Sciatic nerve (tissue), 2 donors: ENCODE data around the gene IPO4. TPM values are rescaled to one million over a fixed set of nuclear protein-coding genes. Genes with fewer than 3 reads are reported as not detected.

Source experiments
- ATAC-seq: fragments of 200-7000 bp; cut with Tn5 transposase; one replicate; pipeline ENCODE4 v1.9.1; 2020; ENCODE audit warnings: mild to moderate bottlenecking, moderate library complexity
- DNase-seq: peaks from one replicate; pipeline ENCODE4 v3.0.0-alpha.2; 2020; ENCODE audit warnings: low spot score
- intact Hi-C: fragments of 100-400 bp; cut with DNase I; formaldehyde crosslinking; loops from one replicate; pipeline ENCODE4 v1.14.2; 2022
- total RNA-seq: library from RNA; stranded (reverse); fragmentation: NEBNext Ultra II Directional; extraction: Animal tissue kit (Norgen Biotek cat#: 25700); gene quantifications from one replicate; pipeline ENCODE4 v1.2.1, GENCODE V29; 2021
- donor health status: DM: no; HTN: no; CAD: no.
- donor health status: DM: no; HTN: no; CAD: no.

Gene IPO4
- total RNA-seq, 1 donor from 2014 or later = 17.7 TPM

DNA sequence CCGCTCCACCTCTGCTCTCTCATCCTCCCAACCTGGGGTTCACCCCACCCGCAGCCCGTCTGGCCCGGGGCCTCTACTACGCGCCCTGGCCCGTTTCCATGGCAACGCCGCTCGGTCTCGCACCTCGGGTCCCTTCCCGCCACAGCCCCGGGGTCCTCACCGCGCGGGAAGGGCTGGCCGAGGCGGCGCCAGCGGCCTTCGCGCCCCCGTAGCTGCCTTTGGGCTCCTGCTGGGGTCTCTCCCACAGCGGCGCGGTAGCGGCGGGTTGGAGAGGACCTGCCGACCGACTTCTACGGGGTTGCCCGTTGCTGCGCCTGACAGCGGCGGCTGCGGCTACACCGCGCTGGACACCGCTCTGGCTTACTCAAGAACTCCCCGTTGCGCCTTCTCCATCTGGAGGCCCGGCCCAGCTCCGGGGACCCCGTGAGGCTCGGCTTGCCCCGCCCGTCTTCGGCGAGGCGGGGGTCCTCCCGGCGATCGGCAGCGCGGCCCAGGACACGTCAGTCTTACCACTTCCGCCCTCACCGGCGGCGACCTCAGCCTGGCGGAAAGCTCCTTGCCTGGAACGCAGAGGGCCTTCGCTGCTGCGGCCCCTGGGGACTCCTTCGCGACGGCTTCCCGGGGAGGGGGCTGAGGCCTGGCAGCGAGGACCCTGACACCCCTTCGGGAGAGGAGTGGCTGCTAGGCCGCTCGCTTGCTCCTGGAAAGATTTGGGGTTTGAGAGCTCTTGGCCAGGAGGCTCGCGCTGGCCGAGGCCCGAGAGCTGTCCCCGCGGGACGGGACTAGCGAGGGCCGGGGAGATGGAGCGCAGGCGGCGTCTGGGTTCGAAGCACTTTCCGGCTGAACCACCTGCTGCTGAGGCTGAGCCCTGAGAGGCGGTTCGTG lies 6.8 kb upstream of the IPO4 start, which contains the start of gene TM9SF1:
TSS of gene TM9SF1 (minus strand) at position 256 of the 885 bp plus-strand sequence. CDS start 422 bp downstream, outside the sequence.
- DNase-seq (peak; percentile 92), ATAC-seq (peak; percentile 96)
- intact Hi-C loops = no loop called here

- DNase-seq = no peak
- ATAC-seq = peak; percentile 1
- intact Hi-C loops = no loop called here
These were observed 6.2 kb upstream of the IPO4 start for GRCh38 chr14:24194873-24195185.

- ATAC-seq = no peak
- no peak for DNase-seq
- intact Hi-C loops = no loop called here
These were observed 5.7 kb upstream of the IPO4 start for GRCh38 chr14:24194186-24194872.

DNA sequence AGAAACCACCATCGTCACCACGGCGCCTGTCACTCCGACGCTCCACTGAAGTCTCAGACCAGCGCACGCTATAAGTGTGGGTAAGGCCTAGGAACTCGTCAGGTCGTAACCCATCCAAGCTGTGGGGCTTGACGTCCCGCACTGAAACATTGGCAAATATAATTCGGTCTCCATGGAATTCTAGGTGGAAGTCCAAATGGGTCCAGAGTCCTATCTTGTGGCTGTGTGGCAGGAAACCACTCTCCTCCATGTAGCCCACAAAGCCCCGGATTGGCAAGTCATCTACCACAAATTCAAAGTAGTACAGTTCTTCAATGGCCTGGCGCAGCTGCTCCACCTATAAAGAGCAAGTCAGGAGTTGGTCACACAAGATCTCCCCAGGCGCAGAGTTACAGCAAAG lies 4.3 kb upstream of the IPO4 start:
- ATAC-seq (no peak), DNase-seq (no peak)
- intact Hi-C loops = no loop called here

GRCh38 chr14:24190416-24190815 lies 1.8 kb upstream of the IPO4 start:
- intact Hi-C loops = no loop called here
- no peak for DNase-seq
- no peak for ATAC-seq

DNA sequence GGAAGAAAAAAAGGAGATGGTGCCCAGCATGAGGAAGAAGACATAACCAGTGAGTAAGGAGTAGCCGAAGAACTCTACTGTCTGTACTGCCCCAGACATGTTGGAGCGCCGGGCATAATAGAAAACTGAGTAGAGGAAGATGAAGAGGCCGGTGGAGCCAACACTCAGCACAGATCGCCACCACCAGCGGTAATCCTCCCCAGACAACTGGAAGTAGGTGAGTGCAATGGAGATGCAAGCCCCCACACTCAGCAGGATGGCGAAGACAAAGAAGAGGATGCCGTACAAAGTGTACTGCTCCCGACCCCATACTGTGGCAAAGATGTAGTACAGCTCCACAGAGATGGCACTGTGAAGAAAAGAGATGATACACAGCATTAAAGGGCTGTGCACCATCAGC lies 844 bp upstream of the IPO4 start:
- DNase-seq = no peak
- no peak for ATAC-seq
- intact Hi-C loops = no loop called here

GRCh38 chr14:24189059-24189375 lies 401 bp upstream of the IPO4 start:
- DNase-seq (no peak), ATAC-seq (no peak)
- intact Hi-C loops = no loop called here

- no peak for DNase-seq
- intact Hi-C loops = no loop called here
- ATAC-seq = no peak
These were observed 1.1 kb downstream of the IPO4 start for GRCh38 chr14:24187539-24187915.

DNA sequence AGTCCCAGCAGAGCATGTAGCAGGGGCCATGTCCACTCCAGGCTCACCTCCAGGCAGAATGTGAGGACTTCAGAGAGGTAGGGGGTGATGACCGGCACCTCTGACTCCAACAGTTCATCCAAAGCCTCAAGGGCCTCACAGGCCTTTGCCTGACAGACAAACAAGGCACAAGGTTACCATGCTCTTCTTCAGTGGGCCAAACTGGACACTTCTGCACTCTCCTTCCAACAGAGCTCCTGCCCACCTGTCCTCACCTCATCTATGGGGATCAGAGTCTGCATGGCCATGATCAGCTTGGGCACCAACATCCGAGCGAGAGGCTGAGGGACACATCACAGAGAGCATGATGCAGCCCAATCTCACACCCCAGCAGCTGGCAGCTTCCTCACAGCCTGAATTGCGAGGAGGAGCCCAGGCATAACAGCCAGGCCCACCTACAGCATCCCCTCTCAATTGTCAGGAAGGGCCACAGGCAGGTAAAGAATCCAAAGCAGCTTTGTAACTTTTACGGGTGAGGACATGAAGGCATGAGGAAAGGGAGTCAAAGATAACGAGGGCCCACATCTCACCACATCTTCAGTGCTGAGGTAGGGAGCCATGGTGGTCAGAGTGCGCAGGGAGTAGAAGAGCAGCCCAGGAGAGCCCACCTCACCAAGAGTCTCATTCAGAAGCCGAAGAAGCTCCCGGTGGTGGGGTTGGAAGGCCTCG lies 1.6 kb downstream of the IPO4 start:
- ATAC-seq (no peak), DNase-seq (no peak)
- intact Hi-C loops = no loop called here

DNA sequence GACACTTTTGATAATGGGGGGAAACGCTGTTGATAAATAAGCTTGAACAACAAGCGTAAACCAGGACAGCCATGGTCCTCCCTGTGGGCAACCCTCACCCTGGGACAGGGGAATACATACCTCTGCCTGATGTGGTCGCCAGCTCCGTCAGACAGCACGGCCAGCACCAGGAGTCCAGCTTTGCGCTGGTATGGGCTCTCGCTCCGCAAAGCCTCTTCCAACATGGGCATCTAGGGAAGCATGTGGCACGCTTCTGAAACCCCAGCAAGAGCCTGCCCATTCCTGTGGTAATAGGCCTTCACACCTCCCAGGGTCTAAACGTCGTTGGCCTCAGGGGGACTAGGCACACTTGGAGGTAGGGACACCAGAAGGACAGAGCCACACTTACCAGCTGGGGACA lies 2.9 kb downstream of the IPO4 start:
- ATAC-seq (no peak), DNase-seq (no peak)
- intact Hi-C loops = no loop called here

DNA sequence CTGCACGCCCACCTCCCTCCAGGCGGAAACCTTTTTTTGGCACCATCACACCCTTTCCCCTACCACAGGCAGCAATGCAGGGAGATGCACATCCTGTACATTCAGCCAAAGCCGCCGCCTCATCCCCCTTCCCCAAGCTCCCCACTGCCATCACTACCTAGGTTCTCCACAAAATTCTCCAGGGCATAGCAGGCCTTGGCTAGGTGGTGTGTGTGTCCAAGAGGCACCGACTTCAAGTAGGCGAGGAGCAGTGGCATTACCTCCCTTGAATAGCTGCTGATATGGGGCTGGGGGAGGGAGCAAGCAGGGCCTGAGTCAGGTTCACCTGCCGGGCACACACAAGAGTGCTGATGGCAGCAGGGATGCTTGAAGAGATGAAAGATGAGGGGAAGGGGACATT lies 3.6 kb downstream of the IPO4 start:
- DNase-seq (no peak), ATAC-seq (no peak)
- intact Hi-C loops = no loop called here

DNA sequence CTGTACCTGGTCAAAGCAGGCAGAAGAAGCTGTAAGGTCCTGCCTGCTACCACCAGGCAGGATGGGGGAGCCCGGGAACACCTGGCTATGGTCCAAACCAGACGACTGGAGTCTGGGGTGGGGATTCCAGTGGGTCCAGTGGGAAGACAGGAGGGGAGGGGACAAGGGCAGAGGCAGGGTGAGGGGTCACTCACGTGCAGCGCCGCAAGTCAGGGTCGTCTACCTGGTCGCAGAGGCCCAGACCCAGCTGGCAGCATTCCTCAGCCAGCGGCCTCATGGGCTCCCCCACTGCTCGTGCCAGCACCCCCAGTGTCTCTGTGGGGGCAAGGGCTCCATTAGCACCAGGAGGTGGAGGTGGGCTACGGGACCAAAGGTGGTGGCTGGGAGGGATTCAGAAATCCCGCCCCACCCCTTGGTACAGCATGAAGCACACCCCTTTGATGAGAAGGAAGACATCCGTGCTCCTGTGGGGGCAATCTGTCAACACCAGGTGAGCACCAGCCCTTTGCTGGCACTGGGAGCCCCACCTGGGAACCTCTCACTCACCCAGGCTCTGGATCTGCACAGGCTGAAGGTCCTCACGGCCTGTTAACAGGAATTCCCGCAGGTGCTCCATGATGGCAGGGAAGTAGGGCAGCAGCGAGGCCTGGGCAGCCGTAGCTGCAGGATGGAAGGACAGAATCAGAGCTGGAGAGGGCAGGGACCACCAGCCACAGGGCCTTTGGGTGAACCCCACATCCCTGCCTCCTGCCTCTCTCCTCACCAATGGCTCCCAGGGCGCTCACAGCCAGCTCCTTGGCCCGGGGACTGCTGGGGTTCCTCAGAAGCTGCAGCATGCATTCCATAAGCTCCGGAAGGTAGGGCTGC lies 4.3 kb downstream of the IPO4 start:
- intact Hi-C loops = no loop called here
- ATAC-seq (no peak), DNase-seq (no peak)

DNA sequence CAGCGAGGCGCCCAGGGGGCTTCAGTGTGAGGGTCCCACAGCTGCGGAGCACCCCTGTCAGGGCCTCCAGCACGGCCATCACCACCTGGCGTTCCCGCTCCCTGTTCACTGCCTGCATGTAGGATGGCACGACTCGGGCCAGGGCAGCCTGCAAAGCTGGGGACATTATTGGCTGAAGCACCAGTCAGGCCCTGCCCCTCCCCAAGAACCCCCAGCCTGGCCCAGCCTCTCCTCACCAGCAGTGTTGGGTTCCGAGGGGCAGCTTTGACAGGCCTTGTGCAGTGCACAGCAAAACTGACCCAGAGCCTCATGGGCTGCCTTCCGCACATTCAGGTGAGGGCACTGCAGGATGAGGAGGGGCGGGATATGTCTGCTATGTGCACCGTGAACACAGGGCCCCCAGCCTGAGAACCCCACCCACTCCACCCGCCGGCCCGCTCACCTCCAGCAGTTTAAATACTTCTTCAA lies 5.6 kb downstream of the IPO4 start:
- intact Hi-C loops = no loop called here
- ATAC-seq (no peak), DNase-seq (no peak)

- no peak for ATAC-seq
- no peak for DNase-seq
- intact Hi-C loops = no loop called here
These were observed 6.3 kb downstream of the IPO4 start for GRCh38 chr14:24182110-24182882.

- intact Hi-C loops = no loop called here
- DNase-seq = no peak
- no peak for ATAC-seq
These were observed 7.1 kb downstream of the IPO4 start for GRCh38 chr14:24181371-24182077.

- ATAC-seq (peak; percentile 68), DNase-seq (no peak)
- intact Hi-C loops = no loop called here
These were observed 8.4 kb downstream of the IPO4 start for GRCh38 chr14:24179961-24180796.
